ENCODE measurements around the gene HECTD4. TPM values are rescaled to one million over a fixed set of nuclear protein-coding genes. Genes with fewer than 3 reads are reported as not detected.

HECTD4 gene
- total RNA-seq, 1 experiment from 2014 or later, result 30.0 TPM

- WGBS (ENCODE audit: extremely low coverage, insufficient read length, low lambda C conversion rate), result no CpG with 5 or more reads among the region's 2 CpGs
- Histone ChIP-seq H3T11ph (ENCODE audit: low read length) (no peak overlapping the region), H2BK5ac (ENCODE audit: insufficient read length, low read length) (no peak overlapping the region), H2AFZ (ENCODE audit: low read length) (no peak overlapping the region), H4K5ac (ENCODE audit: insufficient read length, low read depth, low read length) (no peak overlapping the region), H3K18ac (ENCODE audit: insufficient read length, low read depth, low read length) (no peak overlapping the region), H3K4ac (ENCODE audit: low read depth, low read length) (no peak overlapping the region), H3K27ac (ENCODE audit: insufficient read length, low read depth, low read length) (no peak overlapping the region), H3K56ac (ENCODE audit: insufficient read length, low read depth, low read length) (no peak overlapping the region), H2BK120ac (ENCODE audit: low read depth, low read length, poor library complexity, severe bottlenecking) (no peak overlapping the region), H2BK20ac (ENCODE audit: low read depth, low read length, poor library complexity, severe bottlenecking) (no peak overlapping the region), H3K9ac (ENCODE audit: extremely low read depth, insufficient read length, low read length) (no peak overlapping the region), H4K8ac (replicated peaks; ENCODE audit: insufficient read length, low read depth, low read length) (no peak overlapping the region), H2BK12ac (ENCODE audit: insufficient read length, low read depth, low read length) (no peak overlapping the region), H3K14ac (ENCODE audit: insufficient read depth, low read length) (no peak overlapping the region), H2BK15ac (ENCODE audit: low read depth, low read length) (no peak overlapping the region), H3K23me2 (ENCODE audit: insufficient read length, low read depth, low read length, poor library complexity, severe bottlenecking) (no peaks in the 10 kb centered on the region), H3K27me3 (ENCODE audit: insufficient read depth, low read length) (no peaks in the 10 kb centered on the region), H3K23ac (ENCODE audit: insufficient read length, low read depth, low read length) (no peak overlapping the region), H3K4me1 (ENCODE audit: insufficient read depth, low read length) (no peaks in the 10 kb centered on the region), H3K9me3 (ENCODE audit: control insufficient read depth, low read depth, low read length) (no peaks in the 10 kb centered on the region), H4K91ac (ENCODE audit: insufficient read length, low read depth, low read length) (no peak overlapping the region), H2AK5ac (ENCODE audit: insufficient read length, low read length) (no peak overlapping the region), H3K4me2 (ENCODE audit: insufficient read depth, insufficient read length, low read length) (no peak overlapping the region), H4K20me1 (ENCODE audit: control insufficient read depth, insufficient read depth, insufficient read length) (no peaks in the 10 kb centered on the region), H3K79me2 (ENCODE audit: insufficient read depth, low read length) (no peaks in the 10 kb centered on the region), H3K79me1 (ENCODE audit: insufficient read depth, low read depth, low read length, poor library complexity, severe bottlenecking) (no peaks in the 10 kb centered on the region)
- no peak overlapping the region for H3K27ac Mint-ChIP-seq
- peaks cover 0 to 25% (median 8%) of the 10 kb centered on the region in 3 experiments; a peak in 5 of 7 replicates for H3K36me3 Mint-ChIP-seq (ENCODE audit: insufficient read depth in 1 of 3, low read depth in 3 of 3)
- H3K9me3 Mint-ChIP-seq, result no peaks in the 10 kb centered on the region
- no peaks in the 10 kb centered on the region for H3K27me3 Mint-ChIP-seq (ENCODE audit: low read depth)
- TF ChIP-seq CTCF (conservative IDR thresholded peaks at IDR 0.05), result no peak
- no peak for DNase-seq
- no peak overlapping the region for H3K4me3 Mint-ChIP-seq
- H3K4me1 Mint-ChIP-seq, result no peaks in the 10 kb centered on the region
These were observed 72.4 kb downstream of the HECTD4 start for GRCh38 chr12:112309797-112310196.

Data from H9 (cell line).